ENCODE measurements around the gene SH3RF2. TPM values are rescaled to one million over a fixed set of nuclear protein-coding genes. Genes with fewer than 3 reads are reported as not detected.

SH3RF2 gene
- total and polyA plus RNA-seq, 2 donors (not counting 3 experiments of a cell fraction or from before 2014, with no cell fraction given) = 0.54 to 0.84 TPM

- Histone ChIP-seq H3K9me3 (replicated peaks; ENCODE audit: control insufficient read depth, insufficient read depth, low read length) (no peaks in the 10 kb centered on the region), H3K9me1 (replicated peaks; ENCODE audit: control insufficient read depth, extremely low read depth, insufficient read depth, low read length) (no peaks in the 10 kb centered on the region), H3K27me3 (ENCODE audit: control insufficient read depth in 2 of 2, insufficient read depth in 2 of 2, low read length in 2 of 2) (peaks cover 0 to 3% of the 10 kb centered on the region in 2 experiments), H3K4me1 (ENCODE audit: control insufficient read depth, extremely low read depth, insufficient read depth, low read length) (peaks cover 3% of the 10 kb centered on the region), H3K36me3 (ENCODE audit: control insufficient read depth in 2 of 2, extremely low read depth in 1 of 2, insufficient read depth in 2 of 2, low read length in 2 of 2) (no peaks in the 10 kb centered on the region), H2AFZ (ENCODE audit: low read depth, low read length) (no peak overlapping the region), H3K4me3 (replicated peaks in 1 of 3; ENCODE audit: insufficient read depth in 1 of 3, low read depth in 1 of 3, low read length in 3 of 3) (no peak overlapping the region), H3K4me2 (ENCODE audit: insufficient read depth, low read length) (no peak overlapping the region), H3K79me2 (ENCODE audit: control insufficient read depth, insufficient read depth, low read length) (no peaks in the 10 kb centered on the region), H3K9ac (replicated peaks; ENCODE audit: extremely low read depth, insufficient read depth, low read length) (no peak overlapping the region), H3K27ac (ENCODE audit: insufficient read depth, low read depth, low read length) (no peak overlapping the region), H4K20me1 (replicated peaks; ENCODE audit: control insufficient read depth, extremely low read depth, insufficient read depth, low read length) (no peaks in the 10 kb centered on the region)
- POLR2A ChIA-PET = no interaction called here
- intact Hi-C loops (cut with micrococcal nuclease) (no loop called here), dilution Hi-C loops (cut with MboI; ENCODE audit: extremely low pct_ligation_motif_present, low sequenced_read_pairs) (no loop called here)
- CTCF ChIA-PET = interaction anchor here (1.1 to 2.6 kb wide), 5 partner anchors 8 to 1778 kb away, joined by 3 to 12 read pairs (median 3); partner anchors contain the start of gene PRELID2
- TF ChIP-seq MYC (IDR thresholded peaks at IDR 0.05; ENCODE audit: low read depth, low read length) (no peak), CTCF (IDR thresholded peaks at IDR 0.05; ENCODE audit: extremely low read depth in 1 of 2, insufficient read depth in 1 of 2, low read depth in 1 of 2, low read length in 2 of 2) (no peak), GATA2 (IDR thresholded peaks at IDR 0.05; ENCODE audit: insufficient read depth, insufficient read length, low read depth, low read length) (no peak), EZH2 (IDR thresholded peaks at IDR 0.05; ENCODE audit: borderline replicate concordance, low read depth, low read length, severe bottlenecking) (no peak), POLR2A (IDR thresholded peaks at IDR 0.05; ENCODE audit: low read depth, low read length) (no peak), FOS (IDR thresholded peaks at IDR 0.05; ENCODE audit: borderline replicate concordance, insufficient read depth, low read length) (no peak), JUN (IDR thresholded peaks at IDR 0.05; ENCODE audit: borderline replicate concordance, insufficient read depth, insufficient read length, low read depth) (no peak), POLR2AphosphoS5 (IDR thresholded peaks at IDR 0.05; ENCODE audit: insufficient read depth, low read depth, low read length) (no peak)
- TF ChIP-seq, protein P1, sequence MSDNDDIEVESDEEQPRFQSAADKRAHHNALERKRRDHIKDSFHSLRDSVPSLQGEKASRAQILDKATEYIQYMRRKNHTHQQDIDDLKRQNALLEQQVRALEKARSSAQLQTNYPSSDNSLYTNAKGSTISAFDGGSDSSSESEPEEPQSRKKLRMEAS (IDR thresholded peaks at IDR 0.05; ENCODE audit: insufficient read depth, insufficient read length) = no peak
- no TSS peak for BruUV-seq (replicated peaks)
- FAIRE-seq (no peak), DNase-seq (ENCODE audit: low read depth, low spot score) (no peak)
Observed at GRCh38 chr5:145981589-145982571, 45.5 kb downstream of the SH3RF2 start.
